Measurements from ENCODE around the gene HECA. TPM values are rescaled to one million over a fixed set of nuclear protein-coding genes. Genes with fewer than 3 reads are reported as not detected.
A peak's percentile ranks its signal among the peaks of the same experiment; 100 is the strongest.

The HECA gene
- polyA plus RNA-seq, 4 donors = 11.6 to 33.9 (median 17.0) TPM

GRCh38 chr6:139159016-139159415 lies 24.1 kb downstream of the HECA start:
- Histone ChIP-seq H3K4me3 (ENCODE audit: low read depth in 1 of 3, low read length in 3 of 3) (no peak overlapping the region), H3K9me3 (ENCODE audit: control insufficient read depth in 2 of 2, insufficient read depth in 1 of 2, low read depth in 1 of 2, low read length in 1 of 2) (no peaks in the 10 kb centered on the region), H3K36me3 (ENCODE audit: control insufficient read depth in 3 of 3, insufficient read depth in 2 of 3, low read depth in 1 of 3, low read length in 3 of 3) (peaks cover 0 to 20% (median 0%) of the 10 kb centered on the region in 3 donors), H3K4me1 (ENCODE audit: control insufficient read depth in 3 of 3, insufficient read depth in 2 of 3, low read depth in 1 of 3, low read length in 2 of 3) (peaks cover 13 to 24% (median 14%) of the 10 kb centered on the region in 3 donors), H3K27ac (ENCODE audit: low read depth in 1 of 3, low read length in 2 of 3) (no peak overlapping the region), H3K27me3 (ENCODE audit: control insufficient read depth in 3 of 3, insufficient read depth in 3 of 3, low read length in 3 of 3) (no peaks in the 10 kb centered on the region)
- WGBS, 3 donors = 95 to 97% (median 96%) methylated on average over 4 of the region's 4 CpGs
- FAIRE-seq (no peak), DNase-seq (no peak)

- peak overlapping the region in 1 of 3 donors; percentile 75 for H3K27ac ChIP-seq (ENCODE audit: low read depth in 1 of 3, low read length in 2 of 3)
- WGBS, 3 donors = 39 to 50% (median 47%) methylated on average over 1 of the region's 1 CpG
These were observed 26.3 kb downstream of the HECA start for GRCh38 chr6:139161169-139161568.

GRCh38 chr6:139161817-139162284 lies 27.0 kb downstream of the HECA start:
- Histone ChIP-seq H3K4me1 (ENCODE audit: control insufficient read depth in 3 of 3, insufficient read depth in 2 of 3, low read depth in 1 of 3, low read length in 2 of 3) (peaks cover 13 to 22% (median 17%) of the 10 kb centered on the region in 3 donors), H3K27ac (ENCODE audit: low read depth in 1 of 3, low read length in 2 of 3) (peak overlapping the region in 1 of 3 donors; percentile 51), H3K27me3 (ENCODE audit: control insufficient read depth in 3 of 3, insufficient read depth in 3 of 3, low read length in 3 of 3) (no peaks in the 10 kb centered on the region), H3K4me3 (ENCODE audit: low read depth in 1 of 3, low read length in 3 of 3) (no peak overlapping the region), H3K36me3 (ENCODE audit: control insufficient read depth in 3 of 3, insufficient read depth in 2 of 3, low read depth in 1 of 3, low read length in 3 of 3) (peaks cover 7 to 28% (median 8%) of the 10 kb centered on the region in 3 donors), H3K9me3 (ENCODE audit: control insufficient read depth in 2 of 2, insufficient read depth in 1 of 2, low read depth in 1 of 2, low read length in 1 of 2) (no peaks in the 10 kb centered on the region)
- WGBS, 3 donors = 61 to 78% (median 70%) methylated on average over 3 of the region's 3 CpGs
- DNase-seq = peak in 1 of 2 donors; percentile 31
- no peak for FAIRE-seq

More at GRCh38 chr6:139161169-139161568, 26.3 kb downstream of the HECA start:
- FAIRE-seq (no peak), DNase-seq (peak in 1 of 2 donors; percentile 38)
- Histone ChIP-seq H3K27me3 (ENCODE audit: control insufficient read depth in 3 of 3, insufficient read depth in 3 of 3, low read length in 3 of 3) (no peaks in the 10 kb centered on the region), H3K9me3 (ENCODE audit: control insufficient read depth in 2 of 2, insufficient read depth in 1 of 2, low read depth in 1 of 2, low read length in 1 of 2) (no peaks in the 10 kb centered on the region), H3K36me3 (ENCODE audit: control insufficient read depth in 3 of 3, insufficient read depth in 2 of 3, low read depth in 1 of 3, low read length in 3 of 3) (peaks cover under 1 to 23% (median under 1%) of the 10 kb centered on the region in 3 donors), H3K4me3 (ENCODE audit: low read depth in 1 of 3, low read length in 3 of 3) (no peak overlapping the region), H3K4me1 (ENCODE audit: control insufficient read depth in 3 of 3, insufficient read depth in 2 of 3, low read depth in 1 of 3, low read length in 2 of 3) (peaks cover 13 to 22% (median 17%) of the 10 kb centered on the region in 3 donors)

GRCh38 chr6:139164001-139164400 lies 29.1 kb downstream of the HECA start:
- FAIRE-seq = no peak

GRCh38 chr6:139165324-139165723 lies 30.4 kb downstream of the HECA start:
- Histone ChIP-seq H3K27ac (ENCODE audit: low read depth in 1 of 3, low read length in 2 of 3) (no peak overlapping the region), H3K27me3 (ENCODE audit: control insufficient read depth in 3 of 3, insufficient read depth in 3 of 3, low read length in 3 of 3) (no peaks in the 10 kb centered on the region), H3K36me3 (ENCODE audit: control insufficient read depth in 3 of 3, insufficient read depth in 2 of 3, low read depth in 1 of 3, low read length in 3 of 3) (peaks cover 12 to 22% (median 17%) of the 10 kb centered on the region in 3 donors), H3K4me3 (ENCODE audit: low read depth in 1 of 3, low read length in 3 of 3) (no peak overlapping the region), H3K9me3 (ENCODE audit: control insufficient read depth in 2 of 2, insufficient read depth in 1 of 2, low read depth in 1 of 2, low read length in 1 of 2) (no peaks in the 10 kb centered on the region), H3K4me1 (ENCODE audit: control insufficient read depth in 3 of 3, insufficient read depth in 2 of 3, low read depth in 1 of 3, low read length in 2 of 3) (peaks cover 9 to 14% (median 11%) of the 10 kb centered on the region in 3 donors)
- FAIRE-seq = no peak
- WGBS, 3 donors = 80 to 97% (median 91%) methylated on average over 2 of the region's 2 CpGs
- no peak for DNase-seq

More at GRCh38 chr6:139164001-139164400, 29.1 kb downstream of the HECA start:
- Histone ChIP-seq H3K27ac (ENCODE audit: low read depth in 1 of 3, low read length in 2 of 3) (no peak overlapping the region), H3K27me3 (ENCODE audit: control insufficient read depth in 3 of 3, insufficient read depth in 3 of 3, low read length in 3 of 3) (no peaks in the 10 kb centered on the region), H3K4me1 (ENCODE audit: control insufficient read depth in 3 of 3, insufficient read depth in 2 of 3, low read depth in 1 of 3, low read length in 2 of 3) (peaks cover 10 to 14% (median 11%) of the 10 kb centered on the region in 3 donors), H3K4me3 (ENCODE audit: low read depth in 1 of 3, low read length in 3 of 3) (no peak overlapping the region), H3K36me3 (ENCODE audit: control insufficient read depth in 3 of 3, insufficient read depth in 2 of 3, low read depth in 1 of 3, low read length in 3 of 3) (peaks cover 12 to 25% (median 16%) of the 10 kb centered on the region in 3 donors), H3K9me3 (ENCODE audit: control insufficient read depth in 2 of 2, insufficient read depth in 1 of 2, low read depth in 1 of 2, low read length in 1 of 2) (no peaks in the 10 kb centered on the region)
- DNase-seq = no peak
- 69 to 78% (median 73%) methylated on average over 3 of the region's 3 CpGs for WGBS, 3 donors

GRCh38 chr6:139166238-139166955 lies 31.5 kb downstream of the HECA start:
- DNase-seq (no peak), FAIRE-seq (no peak)
- 97 to 98% (median 97%) methylated on average over 29 to 35 of the region's 35 CpGs for WGBS, 3 donors
- H3K27ac ChIP-seq (ENCODE audit: low read depth in 1 of 3, low read length in 2 of 3) = no peak overlapping the region
- peaks cover 2 to 12% (median 11%) of the 10 kb centered on the region in 3 donors for H3K4me1 ChIP-seq (ENCODE audit: control insufficient read depth in 3 of 3, insufficient read depth in 2 of 3, low read depth in 1 of 3, low read length in 2 of 3)
- H3K27me3 ChIP-seq (ENCODE audit: control insufficient read depth in 3 of 3, insufficient read depth in 3 of 3, low read length in 3 of 3) = no peaks in the 10 kb centered on the region
- peaks cover 12 to 22% (median 19%) of the 10 kb centered on the region in 3 donors for H3K36me3 ChIP-seq (ENCODE audit: control insufficient read depth in 3 of 3, insufficient read depth in 2 of 3, low read depth in 1 of 3, low read length in 3 of 3)
- H3K9me3 ChIP-seq (ENCODE audit: control insufficient read depth in 2 of 2, insufficient read depth in 1 of 2, low read depth in 1 of 2, low read length in 1 of 2) = no peaks in the 10 kb centered on the region
- no peak overlapping the region for H3K4me3 ChIP-seq (ENCODE audit: low read depth in 1 of 3, low read length in 3 of 3)

- no peak overlapping the region for H3K27ac ChIP-seq (ENCODE audit: low read depth in 1 of 3, low read length in 2 of 3)
- H3K4me3 ChIP-seq (ENCODE audit: low read depth in 1 of 3, low read length in 3 of 3) = no peak overlapping the region
- no peaks in the 10 kb centered on the region for H3K9me3 ChIP-seq (ENCODE audit: control insufficient read depth in 2 of 2, insufficient read depth in 1 of 2, low read depth in 1 of 2, low read length in 1 of 2)
- 96% methylated on average over 20 of the region's 20 CpGs for WGBS, 3 donors
- DNase-seq = no peak
- H3K4me1 ChIP-seq (ENCODE audit: control insufficient read depth in 3 of 3, insufficient read depth in 2 of 3, low read depth in 1 of 3, low read length in 2 of 3) = peaks cover 2 to 12% (median 12%) of the 10 kb centered on the region in 3 donors
- FAIRE-seq = no peak
- H3K27me3 ChIP-seq (ENCODE audit: control insufficient read depth in 3 of 3, insufficient read depth in 3 of 3, low read length in 3 of 3) = no peaks in the 10 kb centered on the region
- peaks cover 12 to 22% (median 19%) of the 10 kb centered on the region in 3 donors for H3K36me3 ChIP-seq (ENCODE audit: control insufficient read depth in 3 of 3, insufficient read depth in 2 of 3, low read depth in 1 of 3, low read length in 3 of 3)
These were observed 32.1 kb downstream of the HECA start for GRCh38 chr6:139166956-139167313.

- Histone ChIP-seq H3K9me3 (ENCODE audit: control insufficient read depth in 2 of 2, insufficient read depth in 1 of 2, low read depth in 1 of 2, low read length in 1 of 2) (no peaks in the 10 kb centered on the region), H3K27ac (ENCODE audit: low read depth in 1 of 3, low read length in 2 of 3) (peak overlapping the region in 1 of 3 donors; percentile 54), H3K36me3 (ENCODE audit: control insufficient read depth in 3 of 3, insufficient read depth in 2 of 3, low read depth in 1 of 3, low read length in 3 of 3) (peaks cover 2 to 17% (median 16%) of the 10 kb centered on the region in 3 donors), H3K27me3 (ENCODE audit: control insufficient read depth in 3 of 3, insufficient read depth in 3 of 3, low read length in 3 of 3) (no peaks in the 10 kb centered on the region), H3K4me3 (ENCODE audit: low read depth in 1 of 3, low read length in 3 of 3) (no peak overlapping the region), H3K4me1 (ENCODE audit: control insufficient read depth in 3 of 3, insufficient read depth in 2 of 3, low read depth in 1 of 3, low read length in 2 of 3) (peaks cover 2 to 14% (median 2%) of the 10 kb centered on the region in 3 donors)
- FAIRE-seq = no peak
- DNase-seq = no peak
- 92 to 96% (median 95%) methylated on average over 4 of the region's 4 CpGs for WGBS, 3 donors
These were observed 37.3 kb downstream of the HECA start for GRCh38 chr6:139172151-139172550.
